Astrocyte (in vitro differentiated cells and primary cell): ENCODE results near the gene B3GNT4. TPM values are rescaled to one million over a fixed set of nuclear protein-coding genes. Genes with fewer than 3 reads are reported as not detected.
"Not testable (repeated sequence)": the region's sequence is repeated elsewhere in the genome, so short reads cannot be mapped to it uniquely, and the experiment has no call there.

Experiments used
- DNase-seq: peaks from one replicate; pipeline ENCODE4 v3.0.0-alpha.2; 2010; ENCODE audit warnings: low read depth
- FAIRE-seq: peaks from 2 replicates; lab custom pipeline; 2011; peaks lifted over from hg19 to GRCh38; lab: Jason Lieb, UNC
- H2AFZ ChIP-seq: 2 replicates; pipeline ENCODE4 v1.6.0; 2012; ENCODE audit warnings: low read depth, low read length, inconsistent platforms
- H3K27ac ChIP-seq: 2 replicates; pipeline ENCODE4 v1.5.1; 2011; ENCODE audit warnings: low read depth, low read length, inconsistent platforms
- H3K27me3 ChIP-seq: 2 replicates; pipeline ENCODE4 v1.6.0; 2011; ENCODE audit warnings: low read length, inconsistent platforms; ENCODE audit not compliant: insufficient read depth
- H3K36me3 ChIP-seq: 2 replicates; pipeline ENCODE4 v1.5.1; 2011; ENCODE audit warnings: low read length, inconsistent platforms; ENCODE audit not compliant: insufficient read depth
- H3K4me1 ChIP-seq: 2 replicates; pipeline ENCODE4 v1.5.1; 2011; ENCODE audit warnings: low read length, inconsistent platforms; ENCODE audit not compliant: insufficient read depth
- H3K4me2 ChIP-seq: 2 replicates; pipeline ENCODE4 v1.6.0; 2012; ENCODE audit warnings: low read length, inconsistent platforms
- H3K4me3 ChIP-seq: 2 replicates; pipeline ENCODE4 v1.5.1; 2011; ENCODE audit warnings: low read depth, mild to moderate bottlenecking, low read length, inconsistent platforms; ENCODE audit not compliant: insufficient read depth
- H3K79me2 ChIP-seq: 2 replicates; pipeline ENCODE4 v1.6.0; 2012; ENCODE audit warnings: mild to moderate bottlenecking, low read length, inconsistent platforms; ENCODE audit not compliant: insufficient read depth
- H3K9ac ChIP-seq: 2 replicates; pipeline ENCODE4 v1.6.0; 2012; ENCODE audit warnings: mild to moderate bottlenecking, low read length, inconsistent platforms
- H3K9me3 ChIP-seq: 2 replicates; pipeline ENCODE4 v1.5.1; 2012; ENCODE audit warnings: low read depth, mild to moderate bottlenecking, low read length, inconsistent platforms; ENCODE audit not compliant: insufficient read depth
- H4K20me1 ChIP-seq: 2 replicates; pipeline ENCODE4 v1.6.0; 2012; ENCODE audit warnings: low read length, inconsistent platforms; ENCODE audit not compliant: insufficient read depth
- H3K27ac Mint-ChIP-seq: one replicate; pipeline ENCODE4 v1.8.0; 2021; ENCODE audit warnings: mild to moderate bottlenecking, mixed read lengths; ENCODE audit not compliant: unreplicated experiment
- H3K27me3 Mint-ChIP-seq: one replicate; pipeline ENCODE4 v1.8.0; 2021; ENCODE audit warnings: low read depth, mixed read lengths; ENCODE audit not compliant: unreplicated experiment
- H3K36me3 Mint-ChIP-seq: one replicate; pipeline ENCODE4 v1.8.0; 2021; ENCODE audit warnings: low read depth, mixed read lengths; ENCODE audit not compliant: unreplicated experiment
- H3K4me1 Mint-ChIP-seq: one replicate; pipeline ENCODE4 v1.8.0; 2021; ENCODE audit warnings: low read depth, mixed read lengths; ENCODE audit not compliant: unreplicated experiment
- H3K4me3 Mint-ChIP-seq: one replicate; pipeline ENCODE4 v1.8.0; 2021; ENCODE audit warnings: mild to moderate bottlenecking, moderate library complexity, mixed read lengths; ENCODE audit not compliant: unreplicated experiment
- H3K9me3 Mint-ChIP-seq: one replicate; pipeline ENCODE4 v1.8.0; 2021; ENCODE audit warnings: mild to moderate bottlenecking, mixed read lengths; ENCODE audit not compliant: unreplicated experiment
- EZH2 ChIP-seq: IDR thresholded peaks from 2 replicates; pipeline ENCODE4 v1.6.1; 2012; ENCODE audit warnings: mild to moderate bottlenecking, low read length, inconsistent platforms; ENCODE audit not compliant: insufficient read depth
- total RNA-seq: library from RNA; stranded (reverse); gene quantifications from 2 replicates; pipeline ENCODE4 v1.2.1, GENCODE V29; 2021
- TF ChIP-seq, protein P1 (sequence below): IDR thresholded peaks from 2 replicates; pipeline ENCODE4 v1.5.1; 2011; ENCODE audit warnings: low read depth, mild to moderate bottlenecking, inconsistent platforms, low read length, moderate library complexity; ENCODE audit not compliant: insufficient read depth

B3GNT4 gene
- total RNA-seq, 1 donor from 2014 or later: 0.54 TPM

DNA sequence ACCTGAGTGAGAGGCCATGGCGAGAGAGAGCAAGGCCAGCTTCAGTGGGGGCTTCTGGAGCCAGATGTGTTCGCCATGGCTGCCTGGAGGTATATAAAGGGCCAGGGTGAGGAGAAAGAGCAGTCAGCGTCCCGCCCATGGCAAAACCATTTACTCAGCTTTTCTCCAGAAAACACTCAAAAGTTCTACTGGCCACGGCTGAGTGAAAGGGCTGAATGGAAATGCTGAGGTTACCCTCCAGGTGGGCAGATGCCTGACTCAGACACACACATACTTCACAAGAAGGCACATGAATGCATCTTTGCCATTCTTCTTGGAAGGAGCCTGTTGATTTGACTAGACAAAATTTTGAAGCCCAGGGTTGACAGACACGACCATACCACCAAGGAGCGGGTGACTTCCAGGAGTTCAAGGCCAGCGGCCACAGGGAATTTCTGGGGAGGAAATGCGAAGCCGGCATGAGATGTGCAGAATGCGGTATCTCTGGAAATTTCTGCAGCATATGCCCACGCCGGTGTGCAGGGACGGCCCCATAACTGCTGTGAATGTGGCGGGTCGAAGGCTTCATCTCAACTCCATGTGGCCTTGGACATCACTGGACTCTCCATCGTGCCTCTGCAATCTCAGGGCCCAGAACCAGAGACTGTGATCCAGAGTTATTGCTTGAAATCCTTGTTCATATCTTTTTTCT, 29.2 kb upstream of the B3GNT4 start, which contains the start of gene IL31:
Gene IL31, minus strand, starts transcription at position 67 of the 691 bp plus-strand sequence. Its CDS starts 49 bp downstream, at position 18.
- no peak within 1 kb of the TSS for H3K27ac Mint-ChIP-seq
- H3K79me2 ChIP-seq: no peaks in the 10 kb centered on the region
- no peak for DNase-seq
- FAIRE-seq: no peak
- no peaks in the 10 kb centered on the region for H3K4me1 Mint-ChIP-seq
- H4K20me1 ChIP-seq: no peaks in the 10 kb centered on the region
- TF ChIP-seq EZH2: no peak
- TF ChIP-seq, protein P1, sequence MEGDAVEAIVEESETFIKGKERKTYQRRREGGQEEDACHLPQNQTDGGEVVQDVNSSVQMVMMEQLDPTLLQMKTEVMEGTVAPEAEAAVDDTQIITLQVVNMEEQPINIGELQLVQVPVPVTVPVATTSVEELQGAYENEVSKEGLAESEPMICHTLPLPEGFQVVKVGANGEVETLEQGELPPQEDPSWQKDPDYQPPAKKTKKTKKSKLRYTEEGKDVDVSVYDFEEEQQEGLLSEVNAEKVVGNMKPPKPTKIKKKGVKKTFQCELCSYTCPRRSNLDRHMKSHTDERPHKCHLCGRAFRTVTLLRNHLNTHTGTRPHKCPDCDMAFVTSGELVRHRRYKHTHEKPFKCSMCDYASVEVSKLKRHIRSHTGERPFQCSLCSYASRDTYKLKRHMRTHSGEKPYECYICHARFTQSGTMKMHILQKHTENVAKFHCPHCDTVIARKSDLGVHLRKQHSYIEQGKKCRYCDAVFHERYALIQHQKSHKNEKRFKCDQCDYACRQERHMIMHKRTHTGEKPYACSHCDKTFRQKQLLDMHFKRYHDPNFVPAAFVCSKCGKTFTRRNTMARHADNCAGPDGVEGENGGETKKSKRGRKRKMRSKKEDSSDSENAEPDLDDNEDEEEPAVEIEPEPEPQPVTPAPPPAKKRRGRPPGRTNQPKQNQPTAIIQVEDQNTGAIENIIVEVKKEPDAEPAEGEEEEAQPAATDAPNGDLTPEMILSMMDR: no peak
- no peak within 1 kb of the TSS for H3K4me3 ChIP-seq
- H3K9me3 ChIP-seq: no peaks in the 10 kb centered on the region
- H3K4me2 ChIP-seq: no peak within 1 kb of the TSS
- peaks cover 23% of the 10 kb centered on the region for H3K27me3 Mint-ChIP-seq
- no peaks in the 10 kb centered on the region for H3K36me3 ChIP-seq
- no peaks in the 10 kb centered on the region for H3K4me1 ChIP-seq
- H3K4me3 Mint-ChIP-seq: no peak within 1 kb of the TSS
- H3K36me3 Mint-ChIP-seq: peaks cover 2% of the 10 kb centered on the region
- no peaks in the 10 kb centered on the region for H3K9me3 Mint-ChIP-seq
- no peak within 1 kb of the TSS for H3K27ac ChIP-seq
- no peak within 1 kb of the TSS for H3K9ac ChIP-seq
- no peak within 1 kb of the TSS for H2AFZ ChIP-seq
- peaks cover 3% of the 10 kb centered on the region for H3K27me3 ChIP-seq

DNA sequence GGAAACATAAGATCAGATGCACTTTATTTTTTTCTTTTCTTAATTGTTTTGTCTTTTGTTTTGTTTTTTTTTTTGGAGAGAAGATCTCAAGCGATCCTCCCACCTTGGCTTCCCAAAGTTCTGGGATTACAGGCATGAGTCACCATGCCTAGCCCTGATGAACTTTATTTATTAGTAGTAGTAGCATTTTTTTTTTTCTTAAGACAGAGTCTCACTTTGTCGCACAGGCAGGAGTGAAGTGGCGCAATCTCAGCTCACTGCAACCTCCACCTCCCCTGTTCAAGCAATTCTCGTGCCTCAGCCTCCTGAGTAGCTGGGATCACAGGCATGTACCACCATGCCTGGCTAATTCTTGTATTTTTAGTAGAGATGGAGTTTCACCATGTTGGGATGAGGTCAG, 27.0 kb upstream of the B3GNT4 start:
- not testable (repeated sequence) for DNase-seq, H3K79me2 ChIP-seq, H3K9me3 ChIP-seq, H3K4me3 Mint-ChIP-seq, H2AFZ ChIP-seq, H3K36me3 Mint-ChIP-seq, H3K4me2 ChIP-seq, H3K4me1 Mint-ChIP-seq, H3K4me3 ChIP-seq, H3K4me1 ChIP-seq, H3K27ac ChIP-seq, H3K9me3 Mint-ChIP-seq, H3K27me3 ChIP-seq, FAIRE-seq, H3K36me3 ChIP-seq, H3K27ac Mint-ChIP-seq, H4K20me1 ChIP-seq, H3K9ac ChIP-seq
- H3K27me3 Mint-ChIP-seq: peaks cover 21% of the 10 kb centered on the region

DNA sequence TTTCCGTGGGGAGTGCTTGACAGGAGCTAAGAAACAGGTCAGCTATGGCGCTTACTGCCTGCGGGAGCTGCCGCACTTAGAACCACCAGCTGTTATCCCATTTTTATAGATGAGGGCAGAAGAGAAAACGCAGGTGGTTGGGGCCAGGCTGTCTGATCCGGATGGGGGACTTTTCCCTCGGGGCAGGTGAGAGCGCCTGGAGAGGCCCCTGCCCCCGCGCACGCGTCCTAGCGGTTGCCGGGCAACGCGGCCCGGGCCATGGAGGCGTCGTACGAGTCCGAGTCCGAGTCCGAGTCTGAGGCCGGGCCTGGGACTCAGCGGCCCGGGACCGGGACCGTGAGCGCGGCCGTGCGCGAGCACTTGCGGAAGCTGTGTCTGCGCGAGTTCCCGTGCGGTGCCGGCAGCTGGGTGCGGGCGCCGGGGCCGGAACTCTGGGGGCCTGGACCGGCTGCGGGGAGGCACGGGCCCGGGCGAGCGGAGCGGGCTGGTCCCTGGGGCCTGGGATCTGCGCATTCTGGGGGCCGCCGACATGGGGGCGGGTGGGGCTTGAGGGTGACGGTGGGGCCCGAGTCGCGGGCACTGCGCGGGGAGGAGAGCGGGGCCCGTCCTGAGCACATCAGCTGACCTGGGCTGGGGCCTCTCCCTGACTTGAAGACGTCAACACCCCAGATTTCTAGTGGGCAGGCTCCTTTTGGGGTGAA, 20.5 kb upstream of the B3GNT4 start, which contains the start of gene LRRC43:
Gene LRRC43, plus strand, starts transcription at position 237 of the 701 bp plus-strand sequence. Its CDS starts 22 bp downstream, at position 259.
- FAIRE-seq: no peak
- Histone ChIP-seq H3K4me3 (peak within 1 kb of the TSS; percentile 52), H2AFZ (peak within 1 kb of the TSS; percentile 81), H3K36me3 (no peaks in the 10 kb centered on the region), H3K27me3 (no peaks in the 10 kb centered on the region), H3K9me3 (no peaks in the 10 kb centered on the region), H4K20me1 (no peaks in the 10 kb centered on the region), H3K9ac (peak within 1 kb of the TSS; percentile 43), H3K79me2 (no peaks in the 10 kb centered on the region), H3K4me1 (peaks cover 7% of the 10 kb centered on the region), H3K27ac (no peak within 1 kb of the TSS), H3K4me2 (peak within 1 kb of the TSS; percentile 89)
- peak within 1 kb of the TSS; percentile 34 for H3K27ac Mint-ChIP-seq
- DNase-seq: peak; percentile 16
- H3K27me3 Mint-ChIP-seq: peaks cover 17% of the 10 kb centered on the region
- H3K4me1 Mint-ChIP-seq: peaks cover 7% of the 10 kb centered on the region
- TF ChIP-seq EZH2: no peak
- TF ChIP-seq, protein P1: no peak
- no peaks in the 10 kb centered on the region for H3K9me3 Mint-ChIP-seq
- peaks cover 2% of the 10 kb centered on the region for H3K36me3 Mint-ChIP-seq
- peak within 1 kb of the TSS; percentile 80 for H3K4me3 Mint-ChIP-seq
